Measurements from ENCODE around the gene PRSS3. TPM values are rescaled to one million over a fixed set of nuclear protein-coding genes. Genes with fewer than 3 reads are reported as not detected.
A peak's percentile ranks its signal among the peaks of the same experiment; 100 is the strongest.
"Not testable (repeated sequence)": the region's sequence is repeated elsewhere in the genome, so short reads cannot be mapped to it uniquely, and the experiment has no call there.

PRSS3 gene
- total and polyA plus RNA-seq, 2 donors = 2.6 to 5.7 TPM

- H3K9me3 ChIP-seq (ENCODE audit: control insufficient read depth in 2 of 2, insufficient read depth in 1 of 2, low read length in 1 of 2) = no peaks in the 10 kb centered on the region
- peaks cover 0 to 2% of the 10 kb centered on the region in 2 donors for H3K4me1 ChIP-seq (ENCODE audit: control insufficient read depth in 2 of 2, insufficient read depth in 2 of 2, low read length in 2 of 2)
- no peaks in the 10 kb centered on the region for H3K36me3 ChIP-seq (ENCODE audit: control insufficient read depth in 2 of 2, insufficient read depth in 2 of 2, low read length in 1 of 2)
- no peak overlapping the region for H3K27ac ChIP-seq (ENCODE audit: low read depth in 1 of 2, low read length in 1 of 2)
- H3K27me3 ChIP-seq (ENCODE audit: control insufficient read depth in 2 of 2, insufficient read depth in 1 of 2, low read length in 1 of 2) = no peaks in the 10 kb centered on the region
- DNase-seq (ENCODE audit: low read depth in 6 of 9, low spot score in 9 of 9) = no peak
- H3K4me3 ChIP-seq (ENCODE audit: low read length in 2 of 2) = no peak overlapping the region
Observed at GRCh38 chr9:33780276-33780675, 15.1 kb upstream of the PRSS3 start.

GRCh38 chr9:33781736-33782135 lies 13.6 kb upstream of the PRSS3 start:
- Histone ChIP-seq H3K27ac (ENCODE audit: low read depth in 1 of 2, low read length in 1 of 2) (no peak overlapping the region), H3K36me3 (ENCODE audit: control insufficient read depth in 2 of 2, insufficient read depth in 2 of 2, low read length in 1 of 2) (no peaks in the 10 kb centered on the region), H3K4me3 (ENCODE audit: low read length in 2 of 2) (no peak overlapping the region), H3K27me3 (ENCODE audit: control insufficient read depth in 2 of 2, insufficient read depth in 1 of 2, low read length in 1 of 2) (no peaks in the 10 kb centered on the region), H3K9me3 (ENCODE audit: control insufficient read depth in 2 of 2, insufficient read depth in 1 of 2, low read length in 1 of 2) (no peaks in the 10 kb centered on the region), H3K4me1 (ENCODE audit: control insufficient read depth in 2 of 2, insufficient read depth in 2 of 2, low read length in 2 of 2) (peaks cover 0 to 7% of the 10 kb centered on the region in 2 donors)
- no peak for DNase-seq (ENCODE audit: low read depth in 6 of 9, low spot score in 9 of 9)
- WGBS = 100% methylated on average over 1 of the region's 1 CpG

GRCh38 chr9:33782395-33783152 lies 12.8 kb upstream of the PRSS3 start:
- no peak for DNase-seq (ENCODE audit: low read depth in 6 of 9, low spot score in 9 of 9)
- H3K27ac ChIP-seq (ENCODE audit: low read depth in 1 of 2, low read length in 1 of 2) = no peak overlapping the region

GRCh38 chr9:33785914-33786313 lies 9.4 kb upstream of the PRSS3 start:
- Histone ChIP-seq H3K27me3 (ENCODE audit: control insufficient read depth in 2 of 2, insufficient read depth in 1 of 2, low read length in 1 of 2) (no peaks in the 10 kb centered on the region), H3K27ac (ENCODE audit: low read depth in 1 of 2, low read length in 1 of 2) (no peak overlapping the region), H3K36me3 (ENCODE audit: control insufficient read depth in 2 of 2, insufficient read depth in 2 of 2, low read length in 1 of 2) (no peaks in the 10 kb centered on the region), H3K4me3 (ENCODE audit: low read length in 2 of 2) (no peak overlapping the region), H3K4me1 (ENCODE audit: control insufficient read depth in 2 of 2, insufficient read depth in 2 of 2, low read length in 2 of 2) (peaks cover 0 to 8% of the 10 kb centered on the region in 2 donors), H3K9me3 (ENCODE audit: control insufficient read depth in 2 of 2, insufficient read depth in 1 of 2, low read length in 1 of 2) (no peaks in the 10 kb centered on the region)
- 95% methylated on average over 5 of the region's 5 CpGs for WGBS
- peak in 1 of 9 donors; percentile 10 for DNase-seq (ENCODE audit: low read depth in 6 of 9, low spot score in 9 of 9)

More at GRCh38 chr9:33782395-33783152, 12.8 kb upstream of the PRSS3 start:
- Histone ChIP-seq H3K27me3 (ENCODE audit: control insufficient read depth in 2 of 2, insufficient read depth in 1 of 2, low read length in 1 of 2) (no peaks in the 10 kb centered on the region), H3K9me3 (ENCODE audit: control insufficient read depth in 2 of 2, insufficient read depth in 1 of 2, low read length in 1 of 2) (no peaks in the 10 kb centered on the region), H3K4me1 (ENCODE audit: control insufficient read depth in 2 of 2, insufficient read depth in 2 of 2, low read length in 2 of 2) (peaks cover 0 to 8% of the 10 kb centered on the region in 2 donors), H3K36me3 (ENCODE audit: control insufficient read depth in 2 of 2, insufficient read depth in 2 of 2, low read length in 1 of 2) (no peaks in the 10 kb centered on the region), H3K4me3 (ENCODE audit: low read length in 2 of 2) (no peak overlapping the region)
- 61% methylated on average over 4 of the region's 4 CpGs for WGBS

- WGBS = 61% methylated on average over 2 of the region's 2 CpGs
- Histone ChIP-seq H3K36me3 (ENCODE audit: control insufficient read depth in 2 of 2, insufficient read depth in 2 of 2, low read length in 1 of 2) (no peaks in the 10 kb centered on the region), H3K4me3 (ENCODE audit: low read length in 2 of 2) (no peak overlapping the region), H3K9me3 (ENCODE audit: control insufficient read depth in 2 of 2, insufficient read depth in 1 of 2, low read length in 1 of 2) (no peaks in the 10 kb centered on the region), H3K27me3 (ENCODE audit: control insufficient read depth in 2 of 2, insufficient read depth in 1 of 2, low read length in 1 of 2) (no peaks in the 10 kb centered on the region), H3K27ac (ENCODE audit: low read depth in 1 of 2, low read length in 1 of 2) (no peak overlapping the region), H3K4me1 (ENCODE audit: control insufficient read depth in 2 of 2, insufficient read depth in 2 of 2, low read length in 2 of 2) (peaks cover 0 to 8% of the 10 kb centered on the region in 2 donors)
- peak in 6 of 9 donors; percentile 9 to 67 (median 22) for DNase-seq (ENCODE audit: low read depth in 6 of 9, low spot score in 9 of 9)
Observed at GRCh38 chr9:33786681-33787080, 8.7 kb upstream of the PRSS3 start.

GRCh38 chr9:33787839-33788238 lies 7.5 kb upstream of the PRSS3 start:
- H3K4me3 ChIP-seq (ENCODE audit: low read length in 2 of 2) = no peak overlapping the region
- no peaks in the 10 kb centered on the region for H3K9me3 ChIP-seq (ENCODE audit: control insufficient read depth in 2 of 2, insufficient read depth in 1 of 2, low read length in 1 of 2)
- no peaks in the 10 kb centered on the region for H3K36me3 ChIP-seq (ENCODE audit: control insufficient read depth in 2 of 2, insufficient read depth in 2 of 2, low read length in 1 of 2)
- H3K27ac ChIP-seq (ENCODE audit: low read depth in 1 of 2, low read length in 1 of 2) = no peak overlapping the region
- DNase-seq (ENCODE audit: low read depth in 6 of 9, low spot score in 9 of 9) = no peak
- 100% methylated on average over 1 of the region's 1 CpG for WGBS
- H3K27me3 ChIP-seq (ENCODE audit: control insufficient read depth in 2 of 2, insufficient read depth in 1 of 2, low read length in 1 of 2) = no peaks in the 10 kb centered on the region
- peaks cover 0 to 6% of the 10 kb centered on the region in 2 donors for H3K4me1 ChIP-seq (ENCODE audit: control insufficient read depth in 2 of 2, insufficient read depth in 2 of 2, low read length in 2 of 2)

- not testable (repeated sequence) for H3K27me3 ChIP-seq (ENCODE audit: control insufficient read depth in 2 of 2, insufficient read depth in 1 of 2, low read length in 1 of 2); H3K36me3 ChIP-seq (ENCODE audit: control insufficient read depth in 2 of 2, insufficient read depth in 2 of 2, low read length in 1 of 2); DNase-seq (ENCODE audit: low read depth in 6 of 9, low spot score in 9 of 9); H3K9me3 ChIP-seq (ENCODE audit: control insufficient read depth in 2 of 2, insufficient read depth in 1 of 2, low read length in 1 of 2); H3K27ac ChIP-seq (ENCODE audit: low read depth in 1 of 2, low read length in 1 of 2); H3K4me1 ChIP-seq (ENCODE audit: control insufficient read depth in 2 of 2, insufficient read depth in 2 of 2, low read length in 2 of 2); H3K4me3 ChIP-seq (ENCODE audit: low read length in 2 of 2)
- WGBS = 95% methylated on average over 2 of the region's 2 CpGs
Observed at GRCh38 chr9:33789429-33789828, 5.9 kb upstream of the PRSS3 start.

GRCh38 chr9:33791117-33791516 lies 4.2 kb upstream of the PRSS3 start:
- DNase-seq (ENCODE audit: low read depth in 6 of 9, low spot score in 9 of 9) = no peak
- 57% methylated on average over 2 of the region's 2 CpGs for WGBS
- H3K36me3 ChIP-seq (ENCODE audit: control insufficient read depth in 2 of 2, insufficient read depth in 2 of 2, low read length in 1 of 2) = no peaks in the 10 kb centered on the region

GRCh38 chr9:33793496-33793895 lies 1.9 kb upstream of the PRSS3 start:
- H3K36me3 ChIP-seq (ENCODE audit: control insufficient read depth in 2 of 2, insufficient read depth in 2 of 2, low read length in 1 of 2); H3K4me3 ChIP-seq (ENCODE audit: low read length in 2 of 2); H3K9me3 ChIP-seq (ENCODE audit: control insufficient read depth in 2 of 2, insufficient read depth in 1 of 2, low read length in 1 of 2); H3K4me1 ChIP-seq (ENCODE audit: control insufficient read depth in 2 of 2, insufficient read depth in 2 of 2, low read length in 2 of 2); H3K27me3 ChIP-seq (ENCODE audit: control insufficient read depth in 2 of 2, insufficient read depth in 1 of 2, low read length in 1 of 2); DNase-seq (ENCODE audit: low read depth in 6 of 9, low spot score in 9 of 9); H3K27ac ChIP-seq (ENCODE audit: low read depth in 1 of 2, low read length in 1 of 2): not testable (repeated sequence)
- WGBS = 93% methylated on average over 1 of the region's 1 CpG

More at GRCh38 chr9:33791117-33791516, 4.2 kb upstream of the PRSS3 start:
- H3K27ac ChIP-seq (ENCODE audit: low read depth in 1 of 2, low read length in 1 of 2) = no peak overlapping the region
- no peaks in the 10 kb centered on the region for H3K9me3 ChIP-seq (ENCODE audit: control insufficient read depth in 2 of 2, insufficient read depth in 1 of 2, low read length in 1 of 2)
- peaks cover 0 to 6% of the 10 kb centered on the region in 2 donors for H3K4me1 ChIP-seq (ENCODE audit: control insufficient read depth in 2 of 2, insufficient read depth in 2 of 2, low read length in 2 of 2)
- no peak overlapping the region for H3K4me3 ChIP-seq (ENCODE audit: low read length in 2 of 2)
- H3K27me3 ChIP-seq (ENCODE audit: control insufficient read depth in 2 of 2, insufficient read depth in 1 of 2, low read length in 1 of 2) = no peaks in the 10 kb centered on the region
